Keratinocyte (primary cell): ENCODE data around the gene ALDH3B2. TPM values are rescaled to one million over a fixed set of nuclear protein-coding genes. Genes with fewer than 3 reads are reported as not detected.

Source experiments
- DNase-seq: peaks from one replicate; pipeline ENCODE4 v3.0.0-alpha.2; 2011; ENCODE audit warnings: low read depth, missing footprints, low spot score
- FAIRE-seq: peaks from 2 replicates; lab custom pipeline; 2011; peaks lifted over from hg19 to GRCh38; lab: Jason Lieb, UNC
- H2AFZ ChIP-seq: 2 replicates; pipeline ENCODE4 v1.6.0; 2012; ENCODE audit warnings: low read length, control low read depth, inconsistent platforms; ENCODE audit not compliant: control insufficient read depth
- H3K27ac ChIP-seq: 2 replicates; pipeline ENCODE4 v1.5.1; 2011; ENCODE audit warnings: low read length; ENCODE audit not compliant: control insufficient read depth, insufficient read depth
- H3K27me3 ChIP-seq: 3 replicates; pipeline ENCODE4 v1.6.0; 2011; ENCODE audit warnings: low read length; ENCODE audit not compliant: control insufficient read depth, insufficient read depth; ENCODE audit errors: extremely low read depth
- H3K36me3 ChIP-seq, 2 experiments: 2 replicates in 1 of 2; 3 replicates in 1 of 2; pipeline ENCODE4 v1.5.1; 2011; ENCODE audit warnings: low read length in 2 of 2, mild to moderate bottlenecking in 1 of 2; ENCODE audit not compliant: control insufficient read depth in 2 of 2, insufficient read depth in 2 of 2; ENCODE audit errors: extremely low read depth in 1 of 2
- H3K4me1 ChIP-seq: 3 replicates; pipeline ENCODE4 v1.5.1; 2011; ENCODE audit warnings: low read length; ENCODE audit not compliant: control insufficient read depth, insufficient read depth; ENCODE audit errors: extremely low read depth
- H3K4me2 ChIP-seq: 3 replicates; pipeline ENCODE4 v1.6.0; 2011; ENCODE audit warnings: low read depth, low read length; ENCODE audit not compliant: control insufficient read depth, insufficient read depth; ENCODE audit errors: extremely low read depth
- H3K4me3 ChIP-seq, 3 experiments: fragments of 200-600 bp in 1 of 3; sonication (generic) in 1 of 3; 2 replicates in 2 of 3; 3 replicates in 1 of 3; pipeline ENCODE4 v1.5.1; 2011 to 2016; ENCODE audit warnings: low read length in 3 of 3, mild to moderate bottlenecking in 3 of 3, control low read depth in 2 of 3, inconsistent platforms in 1 of 3, low read depth in 1 of 3, mixed read lengths in 1 of 3, mixed run types in 1 of 3, moderate library complexity in 1 of 3; ENCODE audit not compliant: control insufficient read depth in 2 of 3, insufficient read depth in 2 of 3; ENCODE audit errors: extremely low read depth in 1 of 3
- H3K79me2 ChIP-seq: 2 replicates; pipeline ENCODE4 v1.6.0; 2012; ENCODE audit warnings: low read length; ENCODE audit not compliant: control insufficient read depth, insufficient read depth
- H3K9ac ChIP-seq: 3 replicates; pipeline ENCODE4 v1.6.0; 2011; ENCODE audit warnings: low read length; ENCODE audit not compliant: control insufficient read depth, insufficient read depth; ENCODE audit errors: extremely low read depth
- H3K9me1 ChIP-seq: 3 replicates; pipeline ENCODE4 v1.6.0; 2011; ENCODE audit warnings: low read length; ENCODE audit not compliant: control insufficient read depth, insufficient read depth; ENCODE audit errors: extremely low read depth
- H3K9me3 ChIP-seq: 2 replicates; pipeline ENCODE4 v1.5.1; 2012; ENCODE audit warnings: low read depth, low read length; ENCODE audit not compliant: control insufficient read depth
- H4K20me1 ChIP-seq: 3 replicates; pipeline ENCODE4 v1.6.0; 2011; ENCODE audit warnings: low read length; ENCODE audit not compliant: control insufficient read depth, insufficient read depth; ENCODE audit errors: extremely low read depth
- EZH2 ChIP-seq: IDR thresholded peaks from one replicate; pipeline ENCODE4 v1.6.1; 2012; ENCODE audit warnings: inconsistent platforms, mild to moderate bottlenecking, low read length, moderate library complexity
- dilution Hi-C: fragments of 300-500 bp; cut with MboI; formaldehyde crosslinking; loops from one replicate; pipeline ENCODE4 v1.7.0; 2020; ENCODE audit warnings: low sequenced_read_pairs; ENCODE audit not compliant: extremely low pct_ligation_motif_present
- polyA plus RNA-seq, 5 experiments: library from polyadenylated mRNA; depleted of rRNA in 3 of 5; stranded (reverse) in 3 of 5; stranded (forward) in 1 of 5; unstranded in 1 of 5; fragments of >200 nt; gene quantifications; 1 replicate in 1 of 5; 2 replicates in 3 of 5; 3 replicates in 1 of 5; pipeline versions ENCODE4 v1.2.1 to v1.2.3, GENCODE V29; 2011 to 2012; ENCODE audit warnings: missing spikeins in 2 of 5, low read depth in 1 of 5, low replicate concordance in 1 of 5
- TF ChIP-seq, protein P1 (sequence below), 3 experiments: IDR thresholded peaks in 1 of 3; conservative IDR thresholded peaks in 1 of 3; optimal IDR thresholded peaks in 1 of 3; 2 replicates in 2 of 3; 3 replicates in 1 of 3; pipeline versions ENCODE3 to v1.5.1; 2011; ENCODE audit warnings: low read length in 3 of 3, mild to moderate bottlenecking in 3 of 3, moderate library complexity in 2 of 3, control low read depth in 1 of 3, inconsistent platforms in 1 of 3; ENCODE audit not compliant: insufficient read depth in 2 of 3; ENCODE audit errors: extremely low read depth in 1 of 3

ALDH3B2 gene
- polyA plus RNA-seq, 1 donor (not counting 4 experiments of a cell fraction or from before 2014, with no cell fraction given), result 0.67 TPM

DNA sequence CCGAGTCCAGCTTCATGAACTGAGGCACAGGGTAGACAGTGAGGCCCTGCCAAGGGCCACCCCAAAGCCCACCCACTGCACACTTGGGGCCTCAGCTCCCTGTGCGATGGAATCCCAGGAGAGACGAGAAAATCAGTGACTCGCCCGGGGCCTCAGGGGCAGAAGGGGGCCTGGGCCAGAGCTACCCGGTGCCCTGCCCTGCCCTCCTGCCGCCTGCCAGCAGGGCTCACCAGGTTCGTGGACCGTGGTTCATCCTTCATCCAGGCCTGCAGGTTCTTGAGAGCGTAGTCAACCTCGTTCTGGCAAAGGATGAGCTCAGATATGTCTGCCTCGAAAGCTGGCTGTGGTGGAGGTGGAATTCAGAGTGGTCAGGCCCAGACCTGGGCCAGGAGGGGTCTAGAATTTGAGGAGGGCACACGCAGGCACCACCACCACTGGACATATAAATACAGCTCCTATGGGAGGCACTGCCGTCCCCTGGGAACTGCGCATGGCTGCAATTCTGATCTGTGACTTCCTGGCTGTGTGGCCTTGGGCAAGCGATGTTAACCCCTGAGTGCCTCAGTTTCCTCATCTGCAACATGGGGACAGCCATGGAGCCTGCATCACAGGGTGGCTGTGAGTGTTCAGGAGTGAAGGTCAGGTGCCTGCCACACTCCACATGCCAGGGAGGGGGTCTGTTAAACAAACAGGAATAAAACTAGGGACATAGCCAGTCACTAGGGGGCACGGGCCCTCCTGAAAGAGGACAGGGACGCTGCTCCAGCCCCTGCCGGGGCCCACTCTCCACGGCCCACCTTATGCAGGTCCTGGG is 7.5 kb downstream of the ALDH3B2 start:
- H3K9ac ChIP-seq, result no peak overlapping the region
- no peak overlapping the region for H3K4me3 ChIP-seq
- no peaks in the 10 kb centered on the region for H3K9me3 ChIP-seq
- dilution Hi-C loops, result no loop called here
- H3K9me1 ChIP-seq, result no peaks in the 10 kb centered on the region
- TF ChIP-seq, protein P1, sequence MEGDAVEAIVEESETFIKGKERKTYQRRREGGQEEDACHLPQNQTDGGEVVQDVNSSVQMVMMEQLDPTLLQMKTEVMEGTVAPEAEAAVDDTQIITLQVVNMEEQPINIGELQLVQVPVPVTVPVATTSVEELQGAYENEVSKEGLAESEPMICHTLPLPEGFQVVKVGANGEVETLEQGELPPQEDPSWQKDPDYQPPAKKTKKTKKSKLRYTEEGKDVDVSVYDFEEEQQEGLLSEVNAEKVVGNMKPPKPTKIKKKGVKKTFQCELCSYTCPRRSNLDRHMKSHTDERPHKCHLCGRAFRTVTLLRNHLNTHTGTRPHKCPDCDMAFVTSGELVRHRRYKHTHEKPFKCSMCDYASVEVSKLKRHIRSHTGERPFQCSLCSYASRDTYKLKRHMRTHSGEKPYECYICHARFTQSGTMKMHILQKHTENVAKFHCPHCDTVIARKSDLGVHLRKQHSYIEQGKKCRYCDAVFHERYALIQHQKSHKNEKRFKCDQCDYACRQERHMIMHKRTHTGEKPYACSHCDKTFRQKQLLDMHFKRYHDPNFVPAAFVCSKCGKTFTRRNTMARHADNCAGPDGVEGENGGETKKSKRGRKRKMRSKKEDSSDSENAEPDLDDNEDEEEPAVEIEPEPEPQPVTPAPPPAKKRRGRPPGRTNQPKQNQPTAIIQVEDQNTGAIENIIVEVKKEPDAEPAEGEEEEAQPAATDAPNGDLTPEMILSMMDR (optimal IDR thresholded peaks at IDR 0.05 in 1 of 3, IDR thresholded peaks at IDR 0.05 in 1 of 3, conservative IDR thresholded peaks at IDR 0.05 in 1 of 3; ENCODE audit: extremely low read depth in 1 of 3, insufficient read depth in 2 of 3, low read length in 3 of 3), result no peak
- no peak for TF ChIP-seq EZH2
- DNase-seq, result no peak
- no peak overlapping the region for H3K4me2 ChIP-seq
- H2AFZ ChIP-seq, result no peak overlapping the region
- H3K27ac ChIP-seq, result no peak overlapping the region
- no peaks in the 10 kb centered on the region for H3K27me3 ChIP-seq
- H3K4me1 ChIP-seq, result no peaks in the 10 kb centered on the region
- H4K20me1 ChIP-seq, result no peaks in the 10 kb centered on the region
- no peaks in the 10 kb centered on the region for H3K36me3 ChIP-seq
- H3K79me2 ChIP-seq, result no peaks in the 10 kb centered on the region
- no peak for FAIRE-seq

DNA sequence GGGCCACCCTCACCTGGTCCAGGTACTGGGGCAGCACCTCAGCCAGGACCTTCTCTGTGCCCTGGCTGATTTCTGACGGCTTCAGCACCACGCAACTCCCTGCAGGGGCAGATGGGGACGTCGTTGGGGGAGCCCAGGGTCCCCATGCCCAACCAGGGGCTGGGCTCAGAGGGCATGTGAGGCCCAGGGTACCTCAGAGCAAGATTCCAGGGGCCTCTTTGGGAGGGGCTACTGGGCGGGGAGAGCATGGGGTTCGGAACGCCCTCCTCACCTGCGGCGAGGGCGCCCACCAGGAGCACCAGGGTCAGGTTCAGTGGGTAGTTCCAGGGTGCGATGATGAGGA is 8.1 kb downstream of the ALDH3B2 start:
- FAIRE-seq (no peak), DNase-seq (no peak)
- H3K36me3 ChIP-seq, result no peaks in the 10 kb centered on the region
- H3K4me2 ChIP-seq, result no peak overlapping the region
- no peaks in the 10 kb centered on the region for H3K79me2 ChIP-seq
- TF ChIP-seq EZH2, result no peak
- TF ChIP-seq, protein P1 (optimal IDR thresholded peaks at IDR 0.05 in 1 of 3, IDR thresholded peaks at IDR 0.05 in 1 of 3, conservative IDR thresholded peaks at IDR 0.05 in 1 of 3; ENCODE audit: extremely low read depth in 1 of 3, insufficient read depth in 2 of 3, low read length in 3 of 3), result no peak
- H3K9ac ChIP-seq, result no peak overlapping the region
- H2AFZ ChIP-seq, result no peak overlapping the region
- dilution Hi-C loops, result no loop called here
- no peak overlapping the region for H3K27ac ChIP-seq
- no peaks in the 10 kb centered on the region for H3K4me1 ChIP-seq
- no peaks in the 10 kb centered on the region for H3K9me1 ChIP-seq
- no peak overlapping the region for H3K4me3 ChIP-seq
- no peaks in the 10 kb centered on the region for H3K27me3 ChIP-seq
- no peaks in the 10 kb centered on the region for H3K9me3 ChIP-seq
- no peaks in the 10 kb centered on the region for H4K20me1 ChIP-seq
